Measurements from ENCODE around the gene ACAA2.

DNA sequence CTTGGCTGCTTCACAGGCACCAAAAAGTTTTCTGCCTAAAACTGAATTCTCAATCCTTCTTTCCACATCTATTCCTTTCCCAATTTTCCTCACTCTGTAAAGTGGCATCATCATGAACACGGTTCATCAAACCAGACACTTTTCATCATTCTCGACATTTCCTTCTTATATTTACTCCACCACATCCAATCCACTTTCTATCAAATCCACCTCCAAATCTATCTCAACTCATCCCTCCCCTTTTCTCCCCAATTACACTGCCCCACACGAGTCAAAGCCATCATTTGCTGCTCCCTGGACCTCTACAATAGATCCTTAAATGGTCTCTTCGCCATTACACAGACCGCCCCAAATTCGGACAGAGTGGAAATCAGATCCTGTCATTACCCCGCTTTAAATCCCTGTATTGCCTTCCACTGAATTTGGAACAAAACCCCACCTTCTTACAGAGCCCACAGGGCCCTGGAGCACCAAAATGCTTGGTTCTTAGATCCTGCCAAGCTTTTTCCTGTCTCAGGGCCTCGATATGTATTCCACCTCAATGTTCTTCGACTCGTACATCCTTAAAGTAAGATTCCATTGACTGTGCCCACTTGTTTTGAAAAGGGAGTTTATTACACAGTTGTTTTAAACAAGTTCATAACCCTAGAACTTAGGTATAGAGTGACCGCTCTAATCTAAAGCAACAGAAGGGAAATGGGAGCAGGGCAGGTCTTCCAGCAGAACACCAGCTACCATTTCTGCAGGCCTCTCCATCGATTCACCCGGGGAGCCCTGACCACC, 856 bp downstream of the ACAA2 start:
- TF ChIP-seq, protein P1, sequence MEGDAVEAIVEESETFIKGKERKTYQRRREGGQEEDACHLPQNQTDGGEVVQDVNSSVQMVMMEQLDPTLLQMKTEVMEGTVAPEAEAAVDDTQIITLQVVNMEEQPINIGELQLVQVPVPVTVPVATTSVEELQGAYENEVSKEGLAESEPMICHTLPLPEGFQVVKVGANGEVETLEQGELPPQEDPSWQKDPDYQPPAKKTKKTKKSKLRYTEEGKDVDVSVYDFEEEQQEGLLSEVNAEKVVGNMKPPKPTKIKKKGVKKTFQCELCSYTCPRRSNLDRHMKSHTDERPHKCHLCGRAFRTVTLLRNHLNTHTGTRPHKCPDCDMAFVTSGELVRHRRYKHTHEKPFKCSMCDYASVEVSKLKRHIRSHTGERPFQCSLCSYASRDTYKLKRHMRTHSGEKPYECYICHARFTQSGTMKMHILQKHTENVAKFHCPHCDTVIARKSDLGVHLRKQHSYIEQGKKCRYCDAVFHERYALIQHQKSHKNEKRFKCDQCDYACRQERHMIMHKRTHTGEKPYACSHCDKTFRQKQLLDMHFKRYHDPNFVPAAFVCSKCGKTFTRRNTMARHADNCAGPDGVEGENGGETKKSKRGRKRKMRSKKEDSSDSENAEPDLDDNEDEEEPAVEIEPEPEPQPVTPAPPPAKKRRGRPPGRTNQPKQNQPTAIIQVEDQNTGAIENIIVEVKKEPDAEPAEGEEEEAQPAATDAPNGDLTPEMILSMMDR (IDR thresholded peaks at IDR 0.05; ENCODE audit: low read depth, low read length, poor library complexity, severe bottlenecking): no peak
- TF ChIP-seq EZH2phosphoT487 (IDR thresholded peaks at IDR 0.05; ENCODE audit: borderline replicate concordance, low read length): no peak
